GM12872 (cell line): Measurements from ENCODE around the gene ACYP1.

Experiments
- CTCF ChIP-seq: IDR thresholded peaks from 3 replicates; pipeline ENCODE4 v1.5.1; 2011; ENCODE audit warnings: low read depth, mild to moderate bottlenecking, low read length, moderate library complexity; ENCODE audit not compliant: insufficient read depth

Gene ACYP1

GRCh38 chr14:75063491-75064204 is at the start of gene ACYP1:
TSS of gene ACYP1 (minus strand) at chr14:75064024. CDS start at chr14:75063553, 471 bp downstream.
- TF ChIP-seq CTCF = no peak

- TF ChIP-seq CTCF = no peak
These were observed 46.1 kb upstream of the ACYP1 start for GRCh38 chr14:75109877-75110276.

DNA sequence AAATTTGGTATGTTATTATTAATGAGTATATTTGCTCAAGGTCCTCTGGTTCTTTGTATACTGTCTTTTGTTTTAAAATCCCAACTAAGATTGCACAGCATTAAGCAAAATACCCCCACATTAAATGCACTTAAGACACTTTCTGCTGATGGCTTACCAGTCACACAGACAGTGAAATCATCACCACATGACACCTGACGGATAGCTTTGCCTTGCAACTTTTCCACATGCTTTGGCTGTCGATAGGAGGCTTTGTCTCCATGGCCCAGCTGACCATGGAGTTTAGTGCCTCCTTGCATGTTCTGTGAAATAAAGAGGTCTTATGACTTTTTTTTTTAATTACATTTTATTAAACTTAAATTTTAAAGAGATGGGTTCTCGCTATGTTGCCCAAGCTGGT is 43.4 kb upstream of the ACYP1 start:
- TF ChIP-seq CTCF = no peak

DNA sequence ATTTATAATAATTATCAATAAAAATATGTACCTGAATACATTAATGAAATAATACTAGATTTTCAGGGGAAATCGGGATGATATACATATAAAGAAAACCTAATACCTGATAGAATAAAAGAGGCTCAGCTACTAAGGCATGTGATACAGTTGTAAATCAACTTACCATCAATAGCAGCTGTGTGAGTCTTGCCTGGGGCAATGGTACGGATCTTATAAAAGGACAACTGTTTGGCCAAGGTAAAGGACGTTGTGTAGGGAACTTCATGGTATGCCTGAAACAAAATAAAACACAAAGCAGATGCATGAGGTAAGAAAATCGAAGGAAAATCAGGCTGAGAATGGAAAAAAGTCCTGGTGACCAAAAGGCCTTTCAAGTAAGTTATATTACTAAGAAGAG is 37.7 kb upstream of the ACYP1 start:
- no peak for TF ChIP-seq CTCF

- TF ChIP-seq CTCF = no peak
These were observed 34.9 kb upstream of the ACYP1 start for GRCh38 chr14:75098682-75099081.

DNA sequence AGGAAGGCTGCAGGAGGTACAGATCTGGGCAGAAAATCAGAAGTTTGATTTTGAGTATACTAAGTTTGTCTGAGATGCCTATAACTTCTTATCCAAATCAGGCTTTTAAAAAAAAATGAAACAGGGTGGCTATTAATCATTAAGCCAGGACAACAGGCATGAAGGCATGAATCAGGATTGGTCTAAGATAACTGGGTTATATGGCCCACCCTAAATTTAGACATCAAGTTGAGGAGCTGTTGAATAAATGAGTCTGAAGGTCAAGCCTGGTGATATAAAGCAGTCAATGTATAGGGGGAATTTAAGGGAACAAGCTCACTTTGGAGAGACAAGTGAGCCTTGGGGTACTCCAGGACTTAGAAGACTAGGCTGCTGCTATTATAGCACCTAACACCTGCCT is 34.4 kb upstream of the ACYP1 start:
- TF ChIP-seq CTCF = no peak

GRCh38 chr14:75096959-75097358 is 33.1 kb upstream of the ACYP1 start:
- TF ChIP-seq CTCF = no peak
